AG04450 (cell line): Measurements from ENCODE around the gene SEMA5A. TPM values are rescaled to one million over a fixed set of nuclear protein-coding genes. Genes with fewer than 3 reads are reported as not detected.

Experiments
- CTCF ChIA-PET: fragments of 300-600, 350-600 bp; formaldehyde crosslinking; extraction: SDS; loops from one replicate; lab custom pipeline; 2022; ENCODE audit warnings: antibody characterized with exemption, inconsistent platforms; lab: Charles Lee
- POLR2A ChIA-PET: fragments of 350-600 bp; formaldehyde crosslinking; extraction: SDS; loops from one replicate; lab custom pipeline; 2021; ENCODE audit warnings: antibody characterized with exemption, inconsistent platforms; lab: Yijun Ruan, JAX
- DNase-seq: peaks from one replicate; pipeline ENCODE4 v3.0.0-alpha.2; 2011; ENCODE audit warnings: low read depth, low spot score
- H3K27ac ChIP-seq: one replicate; pipeline ENCODE4 v1.5.1; 2012; ENCODE audit warnings: low read depth, low read length, control low read depth
- H3K27me3 ChIP-seq: one replicate; pipeline ENCODE4 v1.6.0; 2012; ENCODE audit warnings: low read length; ENCODE audit not compliant: control insufficient read depth, insufficient read depth
- H3K4me3 ChIP-seq: 2 replicates; pipeline ENCODE4 v1.5.1; 2011; ENCODE audit warnings: mild to moderate bottlenecking, low read depth, low read length, control low read depth
- H3K9me3 ChIP-seq: 2 replicates; pipeline ENCODE4 v1.5.1; 2012; ENCODE audit warnings: low read length; ENCODE audit not compliant: control insufficient read depth, insufficient read depth
- CTCF ChIP-seq: IDR thresholded peaks from 2 replicates; pipeline ENCODE4 v1.5.1; 2011; ENCODE audit warnings: low read depth, low read length, control low read depth, inconsistent platforms
- polyA plus RNA-seq: library from polyadenylated mRNA; depleted of rRNA; stranded (reverse); fragments of >200 nt; gene quantifications from 2 replicates; pipeline ENCODE4 v1.2.3, GENCODE V29; 2011

The SEMA5A gene
- polyA plus RNA-seq, 1 experiment = 31.8 TPM

GRCh38 chr5:9549941-9550340 lies 4.1 kb upstream of the SEMA5A start:
- H3K27ac ChIP-seq = no peak overlapping the region
- no peak overlapping the region for H3K4me3 ChIP-seq
- DNase-seq = no peak
- ChIA-PET POLR2A (interaction anchor here (0.6 kb wide), 1 partner anchor 1093 kb away, joined by 3 read pairs; no protein-coding TSS in a partner anchor), CTCF (interaction anchor here (0.7 kb wide), 1 partner anchor 560 kb away, joined by 4 read pairs; no protein-coding TSS in a partner anchor)
- no peaks in the 10 kb centered on the region; the same call in 1 of the 2 replicates for H3K9me3 ChIP-seq
- no peak for TF ChIP-seq CTCF
- no peaks in the 10 kb centered on the region for H3K27me3 ChIP-seq

DNA sequence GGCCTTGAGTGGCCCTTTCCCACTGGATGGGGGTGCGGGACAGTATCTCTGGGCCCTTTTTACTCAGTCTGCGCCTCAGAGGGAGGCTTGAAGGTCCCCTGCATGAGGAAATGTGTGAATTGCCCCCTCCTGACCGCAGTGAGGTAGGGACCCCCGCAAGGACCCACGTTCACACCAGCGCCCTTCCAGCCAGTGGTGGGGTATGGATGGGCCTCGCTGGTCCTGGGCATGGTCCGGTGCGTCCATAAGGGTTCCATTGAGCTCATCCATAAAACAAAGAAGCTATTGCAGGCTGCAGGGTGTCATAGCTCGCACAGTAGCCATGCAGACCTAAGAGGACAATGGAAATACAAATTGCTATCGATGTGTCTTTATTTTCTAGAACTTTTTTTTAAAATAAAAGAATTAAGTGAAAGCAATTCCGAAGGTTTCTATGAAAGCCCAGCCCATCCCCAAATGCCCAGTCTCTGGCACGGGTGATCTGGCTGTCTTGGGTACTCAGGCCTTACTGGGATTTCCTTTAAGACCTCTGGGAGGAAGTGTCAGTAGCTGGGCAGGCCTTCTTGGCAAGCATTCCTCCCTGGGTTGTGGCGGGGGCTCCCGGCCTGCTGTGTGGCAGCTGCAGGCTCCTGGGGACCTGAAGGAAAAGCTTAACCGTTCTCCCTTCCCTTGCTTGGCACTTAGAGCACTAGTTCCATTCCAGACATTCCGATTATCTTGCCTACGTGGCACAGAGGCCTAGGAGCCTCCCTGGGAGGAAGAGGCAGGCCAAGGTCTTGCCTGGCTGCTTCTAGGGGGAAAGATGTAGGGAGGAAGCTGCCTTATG lies 1.5 kb upstream of the SEMA5A start:
- DNase-seq = peak; percentile 61
- no peaks in the 10 kb centered on the region for H3K27me3 ChIP-seq
- H3K27ac ChIP-seq = peak overlapping the region; percentile 97
- peak overlapping the region; percentile 89 for H3K4me3 ChIP-seq
- H3K9me3 ChIP-seq = no peaks in the 10 kb centered on the region; the same call in 1 of the 2 replicates
- CTCF ChIA-PET = interaction anchor here (0.9 to 1.7 kb wide), 4 partner anchors 200 to 686 kb away, joined by 3 to 10 read pairs (median 4); no protein-coding TSS in a partner anchor
- TF ChIP-seq CTCF = no peak
- POLR2A ChIA-PET = interaction anchor here (0.9 to 1.6 kb wide), 7 partner anchors 74 to 488 kb away, joined by 3 to 6 read pairs (median 3); no protein-coding TSS in a partner anchor

GRCh38 chr5:9545136-9545991 lies 511 bp downstream of the SEMA5A start:
- POLR2A ChIA-PET = interaction anchor here (1.1 kb wide), 1 partner anchor 109 kb away, joined by 3 read pairs; no protein-coding TSS in a partner anchor
- TF ChIP-seq CTCF = no peak
- CTCF ChIA-PET = interaction anchor here (1.7 to 2.7 kb wide), 3 partner anchors 33 to 312 kb away, joined by 4 to 8 read pairs (median 6); no protein-coding TSS in a partner anchor
- Histone ChIP-seq H3K27me3 (no peaks in the 10 kb centered on the region), H3K27ac (no peak overlapping the region), H3K4me3 (peak overlapping the region; percentile 82), H3K9me3 (no peaks in the 10 kb centered on the region; the same call in 1 of the 2 replicates)
- no peak for DNase-seq

GRCh38 chr5:9544502-9545135 lies 1.3 kb downstream of the SEMA5A start:
- TF ChIP-seq CTCF = peak; percentile 92
- DNase-seq = peak; percentile 53
- Histone ChIP-seq H3K27ac (no peak overlapping the region), H3K9me3 (no peaks in the 10 kb centered on the region; the same call in 1 of the 2 replicates), H3K27me3 (no peaks in the 10 kb centered on the region), H3K4me3 (peak overlapping the region; percentile 82)
- CTCF ChIA-PET = interaction anchor here (0.6 to 2.7 kb wide), 67 partner anchors 11 to 1657 kb away, joined by 3 to 19 read pairs (median 4); no protein-coding TSS in a partner anchor
- POLR2A ChIA-PET = interaction anchor here (1.1 kb wide), 1 partner anchor 109 kb away, joined by 3 read pairs; no protein-coding TSS in a partner anchor
